ENCODE results near the gene DUT. TPM values are rescaled to one million over a fixed set of nuclear protein-coding genes. Genes with fewer than 3 reads are reported as not detected.

Gene DUT
- total and polyA plus RNA-seq, 9 of the 15 experiments (the other 6 are each of a cell fraction or from before 2014, with no cell fraction given): 13.9 to 235 (median 94.9) TPM

DNA sequence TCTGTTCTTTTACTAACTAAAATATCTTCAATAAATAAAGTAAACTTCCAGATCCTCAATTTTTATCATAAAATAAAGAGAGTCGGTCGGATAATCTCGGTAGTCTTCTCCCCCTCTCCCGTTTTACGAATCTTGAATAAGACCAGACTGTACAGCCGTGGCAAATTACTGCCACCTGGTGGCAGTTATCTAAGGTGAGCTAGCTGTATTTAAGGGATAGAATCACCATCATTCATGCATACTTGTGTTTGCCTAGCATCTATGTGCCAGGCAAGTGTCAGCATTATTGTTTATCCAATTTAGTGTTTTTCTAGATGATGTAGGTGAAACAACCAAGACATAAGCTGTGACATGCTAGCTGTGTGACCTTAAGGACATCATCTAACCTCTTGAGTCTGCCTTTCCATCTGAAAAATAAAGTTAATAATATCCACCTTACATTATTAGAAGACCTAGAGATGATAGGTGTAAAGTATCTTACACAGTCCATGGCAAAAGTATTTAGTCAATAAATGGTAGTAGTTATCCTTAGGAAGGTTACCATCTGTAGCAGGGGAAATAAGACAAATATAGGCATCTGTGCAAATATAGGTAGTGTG, 21.3 kb downstream of the DUT start (continued):
- TF ChIP-seq, protein P1, sequence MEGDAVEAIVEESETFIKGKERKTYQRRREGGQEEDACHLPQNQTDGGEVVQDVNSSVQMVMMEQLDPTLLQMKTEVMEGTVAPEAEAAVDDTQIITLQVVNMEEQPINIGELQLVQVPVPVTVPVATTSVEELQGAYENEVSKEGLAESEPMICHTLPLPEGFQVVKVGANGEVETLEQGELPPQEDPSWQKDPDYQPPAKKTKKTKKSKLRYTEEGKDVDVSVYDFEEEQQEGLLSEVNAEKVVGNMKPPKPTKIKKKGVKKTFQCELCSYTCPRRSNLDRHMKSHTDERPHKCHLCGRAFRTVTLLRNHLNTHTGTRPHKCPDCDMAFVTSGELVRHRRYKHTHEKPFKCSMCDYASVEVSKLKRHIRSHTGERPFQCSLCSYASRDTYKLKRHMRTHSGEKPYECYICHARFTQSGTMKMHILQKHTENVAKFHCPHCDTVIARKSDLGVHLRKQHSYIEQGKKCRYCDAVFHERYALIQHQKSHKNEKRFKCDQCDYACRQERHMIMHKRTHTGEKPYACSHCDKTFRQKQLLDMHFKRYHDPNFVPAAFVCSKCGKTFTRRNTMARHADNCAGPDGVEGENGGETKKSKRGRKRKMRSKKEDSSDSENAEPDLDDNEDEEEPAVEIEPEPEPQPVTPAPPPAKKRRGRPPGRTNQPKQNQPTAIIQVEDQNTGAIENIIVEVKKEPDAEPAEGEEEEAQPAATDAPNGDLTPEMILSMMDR (IDR thresholded peaks at IDR 0.05 in 2 of 3, conservative IDR thresholded peaks at IDR 0.05 in 1 of 3; ENCODE audit: insufficient read depth in 2 of 3, low read depth in 1 of 3, low read length in 3 of 3): peak; percentile 72 to 84 (median 79)
- TF ChIP-seq MCM3 (IDR thresholded peaks at IDR 0.05): no peak
- TF ChIP-seq, protein P2, sequence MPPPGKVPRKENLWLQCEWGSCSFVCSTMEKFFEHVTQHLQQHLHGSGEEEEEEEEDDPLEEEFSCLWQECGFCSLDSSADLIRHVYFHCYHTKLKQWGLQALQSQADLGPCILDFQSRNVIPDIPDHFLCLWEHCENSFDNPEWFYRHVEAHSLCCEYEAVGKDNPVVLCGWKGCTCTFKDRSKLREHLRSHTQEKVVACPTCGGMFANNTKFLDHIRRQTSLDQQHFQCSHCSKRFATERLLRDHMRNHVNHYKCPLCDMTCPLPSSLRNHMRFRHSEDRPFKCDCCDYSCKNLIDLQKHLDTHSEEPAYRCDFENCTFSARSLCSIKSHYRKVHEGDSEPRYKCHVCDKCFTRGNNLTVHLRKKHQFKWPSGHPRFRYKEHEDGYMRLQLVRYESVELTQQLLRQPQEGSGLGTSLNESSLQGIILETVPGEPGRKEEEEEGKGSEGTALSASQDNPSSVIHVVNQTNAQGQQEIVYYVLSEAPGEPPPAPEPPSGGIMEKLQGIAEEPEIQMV (tag; conservative IDR thresholded peaks at IDR 0.05; ENCODE audit: low read depth): no peak
- TF ChIP-seq, protein P3, sequence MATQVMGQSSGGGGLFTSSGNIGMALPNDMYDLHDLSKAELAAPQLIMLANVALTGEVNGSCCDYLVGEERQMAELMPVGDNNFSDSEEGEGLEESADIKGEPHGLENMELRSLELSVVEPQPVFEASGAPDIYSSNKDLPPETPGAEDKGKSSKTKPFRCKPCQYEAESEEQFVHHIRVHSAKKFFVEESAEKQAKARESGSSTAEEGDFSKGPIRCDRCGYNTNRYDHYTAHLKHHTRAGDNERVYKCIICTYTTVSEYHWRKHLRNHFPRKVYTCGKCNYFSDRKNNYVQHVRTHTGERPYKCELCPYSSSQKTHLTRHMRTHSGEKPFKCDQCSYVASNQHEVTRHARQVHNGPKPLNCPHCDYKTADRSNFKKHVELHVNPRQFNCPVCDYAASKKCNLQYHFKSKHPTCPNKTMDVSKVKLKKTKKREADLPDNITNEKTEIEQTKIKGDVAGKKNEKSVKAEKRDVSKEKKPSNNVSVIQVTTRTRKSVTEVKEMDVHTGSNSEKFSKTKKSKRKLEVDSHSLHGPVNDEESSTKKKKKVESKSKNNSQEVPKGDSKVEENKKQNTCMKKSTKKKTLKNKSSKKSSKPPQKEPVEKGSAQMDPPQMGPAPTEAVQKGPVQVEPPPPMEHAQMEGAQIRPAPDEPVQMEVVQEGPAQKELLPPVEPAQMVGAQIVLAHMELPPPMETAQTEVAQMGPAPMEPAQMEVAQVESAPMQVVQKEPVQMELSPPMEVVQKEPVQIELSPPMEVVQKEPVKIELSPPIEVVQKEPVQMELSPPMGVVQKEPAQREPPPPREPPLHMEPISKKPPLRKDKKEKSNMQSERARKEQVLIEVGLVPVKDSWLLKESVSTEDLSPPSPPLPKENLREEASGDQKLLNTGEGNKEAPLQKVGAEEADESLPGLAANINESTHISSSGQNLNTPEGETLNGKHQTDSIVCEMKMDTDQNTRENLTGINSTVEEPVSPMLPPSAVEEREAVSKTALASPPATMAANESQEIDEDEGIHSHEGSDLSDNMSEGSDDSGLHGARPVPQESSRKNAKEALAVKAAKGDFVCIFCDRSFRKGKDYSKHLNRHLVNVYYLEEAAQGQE (IDR thresholded peaks at IDR 0.05; ENCODE audit: borderline replicate concordance): peak; percentile 64; the same call in 1 of the 2 replicates
- TF ChIP-seq, protein P3 (CRISPR knock-in tag; IDR thresholded peaks at IDR 0.05; ENCODE audit: low read depth): no peak
- no peak for TF ChIP-seq STAT5A (IDR thresholded peaks at IDR 0.05; ENCODE audit: borderline replicate concordance, low read length)
- no peak for TF ChIP-seq ZNF146 (CRISPR knock-in tag; IDR thresholded peaks at IDR 0.05; ENCODE audit: unreplicated experiment)
- TF ChIP-seq ZNF23 (CRISPR knock-in tag; IDR thresholded peaks at IDR 0.05): no peak
- TF ChIP-seq RAD21 (CRISPR knock-in tag; conservative IDR thresholded peaks at IDR 0.05 in 1 of 2, IDR thresholded peaks at IDR 0.05 in 1 of 2): peak; percentile 69 to 85
- TF ChIP-seq, protein P4, sequence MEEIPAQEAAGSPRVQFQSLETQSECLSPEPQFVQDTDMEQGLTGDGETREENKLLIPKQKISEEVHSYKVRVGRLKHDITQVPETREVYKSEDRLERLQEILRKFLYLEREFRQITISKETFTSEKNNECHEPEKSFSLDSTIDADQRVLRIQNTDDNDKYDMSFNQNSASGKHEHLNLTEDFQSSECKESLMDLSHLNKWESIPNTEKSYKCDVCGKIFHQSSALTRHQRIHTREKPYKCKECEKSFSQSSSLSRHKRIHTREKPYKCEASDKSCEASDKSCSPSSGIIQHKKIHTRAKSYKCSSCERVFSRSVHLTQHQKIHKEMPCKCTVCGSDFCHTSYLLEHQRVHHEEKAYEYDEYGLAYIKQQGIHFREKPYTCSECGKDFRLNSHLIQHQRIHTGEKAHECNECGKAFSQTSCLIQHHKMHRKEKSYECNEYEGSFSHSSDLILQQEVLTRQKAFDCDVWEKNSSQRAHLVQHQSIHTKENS (CRISPR knock-in tag; IDR thresholded peaks at IDR 0.05): no peak
- no peak for TF ChIP-seq BDP1 (IDR thresholded peaks at IDR 0.05; ENCODE audit: insufficient read depth, insufficient read length)
- no peak for TF ChIP-seq ZBTB17 (CRISPR knock-in tag; IDR thresholded peaks at IDR 0.05)
- no peak for TF ChIP-seq FOXP1 (CRISPR knock-in tag; IDR thresholded peaks at IDR 0.05)
- peak; percentile 14; the same call in 1 of the 2 replicates for TF ChIP-seq CTBP1 (IDR thresholded peaks at IDR 0.05; ENCODE audit: borderline replicate concordance)
- no peak for TF ChIP-seq LCOR (CRISPR knock-in tag; IDR thresholded peaks at IDR 0.05)
- TF ChIP-seq SRSF3 (IDR thresholded peaks at IDR 0.05; ENCODE audit: insufficient read depth, low read length): no peak

Data from K562 (cell line).